Measurements from ENCODE around the gene PRKCA.

The PRKCA gene

GRCh38 chr17:66795486-66795885, 493.1 kb downstream of the PRKCA start:
- no peak overlapping the region for H3K4me3 ChIP-seq (ENCODE audit: low read length)
- no peaks in the 10 kb centered on the region for H3K27me3 ChIP-seq (ENCODE audit: control insufficient read depth, insufficient read depth, low read length)
- no peaks in the 10 kb centered on the region for H3K9me3 ChIP-seq (replicated peaks; ENCODE audit: low read length)
- no peaks in the 10 kb centered on the region for H3K4me1 ChIP-seq (ENCODE audit: control insufficient read depth, insufficient read depth, low read length)
- H3K36me3 ChIP-seq (ENCODE audit: insufficient read depth, low read length) = peaks cover 41% of the 10 kb centered on the region
- no peak overlapping the region for H3K9ac ChIP-seq (ENCODE audit: low read depth, low read length)
- no peak overlapping the region for H3K4me2 ChIP-seq (ENCODE audit: low read length)

- no peak overlapping the region for H3K4me2 ChIP-seq (ENCODE audit: low read length)
- no peak overlapping the region for H3K9ac ChIP-seq (ENCODE audit: low read depth, low read length)
- no peaks in the 10 kb centered on the region for H3K4me1 ChIP-seq (ENCODE audit: control insufficient read depth, insufficient read depth, low read length)
- no peaks in the 10 kb centered on the region for H3K27me3 ChIP-seq (ENCODE audit: control insufficient read depth, insufficient read depth, low read length)
- H3K4me3 ChIP-seq (ENCODE audit: low read length) = no peak overlapping the region
- no peaks in the 10 kb centered on the region for H3K9me3 ChIP-seq (replicated peaks; ENCODE audit: low read length)
- H3K36me3 ChIP-seq (ENCODE audit: insufficient read depth, low read length) = peaks cover 20% of the 10 kb centered on the region
Observed at GRCh38 chr17:66799849-66800537, 497.6 kb downstream of the PRKCA start.

DNA sequence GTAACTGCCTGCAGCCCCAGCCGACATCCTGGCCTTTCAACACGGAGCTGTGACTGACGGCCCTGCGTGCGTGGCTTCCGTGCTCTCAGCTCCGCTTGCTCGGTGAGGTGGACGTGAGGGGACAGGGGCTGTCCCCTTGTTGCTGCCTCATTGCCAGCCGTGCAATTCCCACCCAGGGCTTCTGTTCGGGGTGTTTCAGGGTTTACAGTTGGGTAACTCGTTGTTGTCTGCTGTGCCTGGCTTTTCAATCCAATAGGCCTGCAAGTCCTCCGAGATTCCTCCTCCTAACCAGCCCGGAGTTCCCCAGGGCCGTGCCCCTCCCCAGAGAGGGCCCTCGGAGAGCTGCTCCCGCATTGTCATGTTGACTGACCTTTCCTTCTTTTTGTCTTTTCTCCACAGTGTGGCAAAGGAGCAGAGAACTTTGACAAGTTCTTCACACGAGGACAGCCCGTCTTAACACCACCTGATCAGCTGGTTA, 501.1 kb downstream of the PRKCA start:
- no peaks in the 10 kb centered on the region for H3K36me3 ChIP-seq (ENCODE audit: insufficient read depth, low read length)
- H3K27me3 ChIP-seq (ENCODE audit: control insufficient read depth, insufficient read depth, low read length) = no peaks in the 10 kb centered on the region
- H3K4me1 ChIP-seq (ENCODE audit: control insufficient read depth, insufficient read depth, low read length) = no peaks in the 10 kb centered on the region
- H3K9me3 ChIP-seq (replicated peaks; ENCODE audit: low read length) = no peaks in the 10 kb centered on the region
- H3K4me2 ChIP-seq (ENCODE audit: low read length) = no peak overlapping the region
- H3K4me3 ChIP-seq (ENCODE audit: low read length) = no peak overlapping the region
- no peak overlapping the region for H3K9ac ChIP-seq (ENCODE audit: low read depth, low read length)

- no peak overlapping the region for H3K9ac ChIP-seq (ENCODE audit: low read depth, low read length)
- H3K27me3 ChIP-seq (ENCODE audit: control insufficient read depth, insufficient read depth, low read length) = no peaks in the 10 kb centered on the region
- H3K4me3 ChIP-seq (ENCODE audit: low read length) = no peak overlapping the region
- H3K4me2 ChIP-seq (ENCODE audit: low read length) = no peak overlapping the region
- no peaks in the 10 kb centered on the region for H3K9me3 ChIP-seq (replicated peaks; ENCODE audit: low read length)
- no peaks in the 10 kb centered on the region for H3K4me1 ChIP-seq (ENCODE audit: control insufficient read depth, insufficient read depth, low read length)
- no peaks in the 10 kb centered on the region for H3K36me3 ChIP-seq (ENCODE audit: insufficient read depth, low read length)
Observed at GRCh38 chr17:66805567-66805966, 503.2 kb downstream of the PRKCA start.

- H3K9me3 ChIP-seq (replicated peaks; ENCODE audit: low read length) = no peaks in the 10 kb centered on the region
- no peaks in the 10 kb centered on the region for H3K36me3 ChIP-seq (ENCODE audit: insufficient read depth, low read length)
- no peaks in the 10 kb centered on the region for H3K4me1 ChIP-seq (ENCODE audit: control insufficient read depth, insufficient read depth, low read length)
- H3K27me3 ChIP-seq (ENCODE audit: control insufficient read depth, insufficient read depth, low read length) = no peaks in the 10 kb centered on the region
- H3K9ac ChIP-seq (ENCODE audit: low read depth, low read length) = no peak overlapping the region
- H3K4me2 ChIP-seq (ENCODE audit: low read length) = no peak overlapping the region
- H3K4me3 ChIP-seq (ENCODE audit: low read length) = no peak overlapping the region
Observed at GRCh38 chr17:66807182-66807581, 504.8 kb downstream of the PRKCA start.

DNA sequence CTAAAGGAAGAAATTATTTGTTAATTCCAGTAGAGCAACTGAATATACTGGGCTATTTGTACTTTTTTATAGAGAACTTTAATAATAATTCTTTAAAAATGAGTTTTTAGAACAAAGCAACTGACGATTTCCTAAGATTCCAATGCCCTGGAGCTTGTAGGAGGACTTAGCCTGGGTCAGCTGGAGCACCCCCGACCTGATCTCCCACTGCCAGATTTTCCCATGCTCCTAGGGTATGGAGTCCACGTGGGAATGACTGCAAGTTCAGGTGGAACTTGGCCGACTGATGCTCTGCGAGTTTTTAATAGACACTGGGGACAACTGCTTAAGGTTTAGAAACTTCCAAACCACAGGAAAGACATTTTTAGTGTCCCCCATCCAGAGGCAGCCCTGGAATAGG, 507.0 kb downstream of the PRKCA start:
- no peak overlapping the region for H3K9ac ChIP-seq (ENCODE audit: low read depth, low read length)
- H3K4me1 ChIP-seq (ENCODE audit: control insufficient read depth, insufficient read depth, low read length) = no peaks in the 10 kb centered on the region
- no peaks in the 10 kb centered on the region for H3K36me3 ChIP-seq (ENCODE audit: insufficient read depth, low read length)
- no peak overlapping the region for H3K4me2 ChIP-seq (ENCODE audit: low read length)
- peaks cover 6% of the 10 kb centered on the region for H3K27me3 ChIP-seq (ENCODE audit: control insufficient read depth, insufficient read depth, low read length)
- H3K4me3 ChIP-seq (ENCODE audit: low read length) = no peak overlapping the region
- H3K9me3 ChIP-seq (replicated peaks; ENCODE audit: low read length) = no peaks in the 10 kb centered on the region

DNA sequence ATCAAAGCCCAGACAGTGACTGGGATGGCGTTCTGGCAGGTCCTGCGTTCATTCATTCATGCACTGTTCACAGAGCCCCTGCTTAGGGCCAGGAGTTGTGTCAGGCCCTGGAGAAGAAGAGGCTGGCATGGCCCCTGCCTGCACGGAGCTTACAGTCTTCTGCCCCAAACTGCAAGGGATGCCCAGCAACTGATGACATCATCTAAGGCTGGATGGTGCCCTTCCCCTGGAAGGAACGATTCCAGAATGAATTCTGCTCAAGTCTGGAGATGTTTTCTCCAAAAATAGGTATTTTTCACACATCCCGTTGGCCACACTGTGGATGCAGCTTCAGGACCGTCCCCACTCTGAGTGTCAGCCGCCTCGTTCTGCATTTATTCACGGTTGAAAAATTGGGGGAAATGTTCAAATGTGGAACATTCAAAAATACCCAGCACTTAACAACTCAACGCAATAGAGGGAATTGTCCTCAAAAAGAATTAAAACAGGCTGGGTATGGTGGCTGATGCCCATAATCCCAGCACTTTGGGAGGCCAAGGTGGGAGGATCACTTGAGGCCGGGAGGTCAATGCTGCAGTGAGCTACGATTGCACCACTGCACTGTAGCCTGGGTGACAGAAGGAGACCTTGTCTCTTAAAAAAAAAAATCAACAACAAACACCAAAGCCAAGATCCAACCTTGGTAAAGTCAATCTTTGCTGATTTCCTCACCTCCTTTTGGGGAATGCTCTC, 508.7 kb downstream of the PRKCA start:
- Histone ChIP-seq H3K9me3 (replicated peaks; ENCODE audit: low read length) (no peaks in the 10 kb centered on the region), H3K27me3 (ENCODE audit: control insufficient read depth, insufficient read depth, low read length) (peaks cover 7% of the 10 kb centered on the region), H3K4me2 (ENCODE audit: low read length) (no peak overlapping the region), H3K4me1 (ENCODE audit: control insufficient read depth, insufficient read depth, low read length) (no peaks in the 10 kb centered on the region), H3K9ac (ENCODE audit: low read depth, low read length) (no peak overlapping the region), H3K36me3 (ENCODE audit: insufficient read depth, low read length) (no peaks in the 10 kb centered on the region), H3K4me3 (ENCODE audit: low read length) (no peak overlapping the region)

DNA sequence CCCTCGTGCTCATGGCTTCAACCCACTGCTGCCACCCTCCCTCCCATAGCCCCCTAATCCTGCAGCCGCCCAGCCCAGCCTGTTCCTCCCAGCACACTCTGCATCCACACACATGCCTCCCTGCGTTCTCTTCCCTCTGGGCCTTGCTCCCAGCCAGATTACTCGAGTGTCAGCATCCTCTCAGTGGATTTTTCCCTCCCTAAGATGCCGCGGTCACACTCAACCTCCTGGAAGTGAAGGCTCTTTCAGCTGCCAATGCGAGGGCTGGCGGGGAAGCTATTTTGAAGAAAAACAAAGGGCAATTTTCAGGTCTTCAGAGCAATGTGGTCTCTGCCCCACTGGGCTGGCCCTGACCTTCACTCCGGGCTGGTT, 509.3 kb downstream of the PRKCA start:
- Histone ChIP-seq H3K36me3 (ENCODE audit: insufficient read depth, low read length) (no peaks in the 10 kb centered on the region), H3K27me3 (ENCODE audit: control insufficient read depth, insufficient read depth, low read length) (peaks cover 7% of the 10 kb centered on the region), H3K4me2 (ENCODE audit: low read length) (no peak overlapping the region), H3K9me3 (replicated peaks; ENCODE audit: low read length) (no peaks in the 10 kb centered on the region), H3K9ac (ENCODE audit: low read depth, low read length) (no peak overlapping the region), H3K4me1 (ENCODE audit: control insufficient read depth, insufficient read depth, low read length) (no peaks in the 10 kb centered on the region), H3K4me3 (ENCODE audit: low read length) (no peak overlapping the region)

DNA sequence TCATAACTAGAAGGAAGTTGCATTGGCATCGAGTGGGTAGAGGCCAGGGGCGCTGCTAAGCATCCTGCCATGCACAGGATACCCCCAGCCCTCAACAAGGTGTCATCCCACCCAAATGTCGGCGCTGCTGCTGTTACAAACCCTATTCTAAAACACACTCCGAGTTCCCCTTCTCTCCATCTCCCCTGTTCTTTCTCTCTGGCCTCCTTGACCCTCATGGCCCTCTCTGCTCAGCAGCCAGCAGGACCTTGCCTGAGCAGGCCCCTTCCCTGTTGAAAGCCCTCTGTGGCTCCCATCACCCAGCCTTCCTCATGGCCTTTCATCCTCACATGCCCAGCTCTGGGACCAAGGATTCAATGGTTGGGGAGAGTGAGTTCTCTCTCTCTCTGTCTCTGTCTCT, 510.2 kb downstream of the PRKCA start:
- no peak overlapping the region for H3K4me2 ChIP-seq (ENCODE audit: low read length)
- no peak overlapping the region for H3K4me3 ChIP-seq (ENCODE audit: low read length)
- peaks cover 7% of the 10 kb centered on the region for H3K27me3 ChIP-seq (ENCODE audit: control insufficient read depth, insufficient read depth, low read length)
- H3K9ac ChIP-seq (ENCODE audit: low read depth, low read length) = no peak overlapping the region
- H3K9me3 ChIP-seq (replicated peaks; ENCODE audit: low read length) = no peaks in the 10 kb centered on the region
- H3K4me1 ChIP-seq (ENCODE audit: control insufficient read depth, insufficient read depth, low read length) = no peaks in the 10 kb centered on the region
- H3K36me3 ChIP-seq (ENCODE audit: insufficient read depth, low read length) = no peaks in the 10 kb centered on the region

DNA sequence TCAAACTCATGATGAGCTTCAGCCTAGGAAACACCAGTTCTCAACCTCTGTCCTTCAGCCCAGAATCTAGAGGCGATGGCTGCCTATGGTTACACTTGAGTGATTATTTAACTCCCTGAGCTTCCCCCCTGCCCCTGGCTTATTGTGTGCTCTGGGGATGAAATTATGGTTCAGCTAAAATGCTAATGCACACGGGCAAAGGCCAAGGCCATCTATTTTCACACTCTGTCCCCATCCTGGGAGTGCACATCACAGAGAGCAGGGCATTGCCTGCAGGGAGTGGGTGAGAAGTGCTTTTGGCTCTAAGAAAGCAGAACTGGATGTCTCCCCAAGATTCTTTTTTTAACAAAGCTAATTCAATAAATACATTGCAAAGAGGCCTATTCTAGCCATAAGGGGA, 510.9 kb downstream of the PRKCA start:
- H3K4me2 ChIP-seq (ENCODE audit: low read length) = no peak overlapping the region
- no peak overlapping the region for H3K4me3 ChIP-seq (ENCODE audit: low read length)
- H3K4me1 ChIP-seq (ENCODE audit: control insufficient read depth, insufficient read depth, low read length) = no peaks in the 10 kb centered on the region
- H3K9me3 ChIP-seq (replicated peaks; ENCODE audit: low read length) = no peaks in the 10 kb centered on the region
- peaks cover 7% of the 10 kb centered on the region for H3K27me3 ChIP-seq (ENCODE audit: control insufficient read depth, insufficient read depth, low read length)
- no peak overlapping the region for H3K9ac ChIP-seq (ENCODE audit: low read depth, low read length)
- no peaks in the 10 kb centered on the region for H3K36me3 ChIP-seq (ENCODE audit: insufficient read depth, low read length)

DNA sequence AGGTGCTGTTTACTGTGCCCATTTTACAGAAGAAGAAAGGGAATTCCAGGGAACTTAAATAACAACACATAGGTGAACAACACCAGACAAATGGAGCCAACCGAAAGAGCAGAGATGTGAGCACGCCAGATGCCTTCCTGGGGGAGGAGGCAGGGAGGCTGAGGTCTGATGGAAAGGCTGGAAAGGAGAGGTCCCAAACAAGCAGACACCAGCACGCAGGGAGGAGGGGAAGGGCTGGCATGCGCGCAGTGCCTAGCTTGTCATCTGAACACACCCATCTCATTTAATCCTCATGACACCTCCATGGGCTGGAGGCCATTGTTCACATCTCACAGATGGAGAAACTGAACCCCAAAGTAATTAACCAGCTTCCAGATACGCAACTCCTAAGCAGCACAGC, 511.6 kb downstream of the PRKCA start:
- H3K9ac ChIP-seq (ENCODE audit: low read depth, low read length) = no peak overlapping the region

DNA sequence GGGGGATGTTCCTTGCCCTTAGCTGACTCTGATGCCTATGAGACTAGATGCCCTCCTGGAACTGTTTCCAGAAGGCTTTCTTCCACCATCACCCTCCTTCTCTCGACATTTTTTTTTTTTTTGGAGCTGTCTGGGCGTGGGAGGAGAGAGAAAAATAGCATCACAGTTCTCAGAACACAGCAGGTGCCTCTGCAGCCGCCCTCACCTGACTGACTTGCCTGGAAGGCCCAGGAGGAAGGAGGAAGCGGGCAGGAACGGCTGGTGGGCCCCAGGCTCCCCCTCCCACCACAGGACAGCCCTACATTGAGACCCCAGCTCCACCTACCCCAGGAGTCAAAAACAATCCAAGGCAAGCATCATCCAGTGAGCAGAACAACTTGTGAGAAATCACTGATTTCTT, 512.2 kb downstream of the PRKCA start:
- Histone ChIP-seq H3K27me3 (ENCODE audit: control insufficient read depth, insufficient read depth, low read length) (peaks cover 10% of the 10 kb centered on the region), H3K9me3 (replicated peaks; ENCODE audit: low read length) (no peaks in the 10 kb centered on the region), H3K4me1 (ENCODE audit: control insufficient read depth, insufficient read depth, low read length) (no peaks in the 10 kb centered on the region), H3K9ac (ENCODE audit: low read depth, low read length) (no peak overlapping the region), H3K36me3 (ENCODE audit: insufficient read depth, low read length) (no peaks in the 10 kb centered on the region), H3K4me2 (ENCODE audit: low read length) (no peak overlapping the region), H3K4me3 (ENCODE audit: low read length) (no peak overlapping the region)

More for the DNA sequence above, 511.6 kb downstream of the PRKCA start:
- Histone ChIP-seq H3K4me1 (ENCODE audit: control insufficient read depth, insufficient read depth, low read length) (no peaks in the 10 kb centered on the region), H3K9me3 (replicated peaks; ENCODE audit: low read length) (no peaks in the 10 kb centered on the region), H3K36me3 (ENCODE audit: insufficient read depth, low read length) (no peaks in the 10 kb centered on the region), H3K4me3 (ENCODE audit: low read length) (no peak overlapping the region), H3K4me2 (ENCODE audit: low read length) (no peak overlapping the region), H3K27me3 (ENCODE audit: control insufficient read depth, insufficient read depth, low read length) (peaks cover 7% of the 10 kb centered on the region)
